ENCODE results near the gene RASSF1.

The RASSF1 gene

GRCh38 chr3:50365080-50365841 is 24.6 kb upstream of the RASSF1 start:
- DNase-seq = no peak

GRCh38 chr3:50364573-50365079 is 24.0 kb upstream of the RASSF1 start:
- DNase-seq = no peak

- DNase-seq = no peak
Observed at GRCh38 chr3:50359760-50360110, 19.1 kb upstream of the RASSF1 start.

- peak; percentile 85 for DNase-seq
Observed at GRCh38 chr3:50358911-50359759, 18.5 kb upstream of the RASSF1 start, which contains the start of gene TMEM115. TSS of gene TMEM115 (minus strand) at chr3:50359521. CDS start at chr3:50359063, 458 bp downstream.

GRCh38 chr3:50358355-50358910 is 17.8 kb upstream of the RASSF1 start:
- no peak for DNase-seq

GRCh38 chr3:50357481-50357880 is 16.8 kb upstream of the RASSF1 start:
- no peak for DNase-seq

- no peak for DNase-seq
Observed at GRCh38 chr3:50356553-50356952, 15.9 kb upstream of the RASSF1 start.

- DNase-seq = no peak
Observed at GRCh38 chr3:50355829-50356552, 15.4 kb upstream of the RASSF1 start.

- no peak for DNase-seq
Observed at GRCh38 chr3:50354850-50355249, 14.2 kb upstream of the RASSF1 start.

GRCh38 chr3:50354186-50354764 is 13.6 kb upstream of the RASSF1 start:
- no peak for DNase-seq

- DNase-seq = no peak
Observed at GRCh38 chr3:50353245-50354004, 12.8 kb upstream of the RASSF1 start.

- no peak for DNase-seq
Observed at GRCh38 chr3:50352781-50353180, 12.1 kb upstream of the RASSF1 start.

- DNase-seq = no peak
Observed at GRCh38 chr3:50351323-50351697, 10.7 kb upstream of the RASSF1 start.

GRCh38 chr3:50350527-50351322 is 10.1 kb upstream of the RASSF1 start, which contains the start of the genes CYB561D2 and NPRL2:
TSS of gene CYB561D2 (plus strand) at chr3:50350862. CDS start at chr3:50351434, 572 bp downstream.
TSS of gene NPRL2 (minus strand) at chr3:50350775. CDS start at chr3:50350652, 123 bp downstream.
- DNase-seq = peak; percentile 57

- DNase-seq = no peak
Observed at GRCh38 chr3:50350213-50350526, 9.5 kb upstream of the RASSF1 start.

- DNase-seq = peak; percentile 6
Observed at GRCh38 chr3:50347187-50347813, 6.7 kb upstream of the RASSF1 start.

GRCh38 chr3:50345586-50346234 is 5.1 kb upstream of the RASSF1 start, which contains the start of gene ZMYND10:
TSS of gene ZMYND10 (minus strand) at chr3:50345732. CDS start at chr3:50345579, 153 bp downstream.
- DNase-seq = no peak

GRCh38 chr3:50345008-50345407 is 4.4 kb upstream of the RASSF1 start:
- DNase-seq = no peak

- DNase-seq = no peak
Observed at GRCh38 chr3:50342813-50343633, 2.4 kb upstream of the RASSF1 start.

All from NCI-H1694 treated with DMSO at 0.1 percent for 48 hours (cell line).